ENCODE data around the gene PCSK1.
"Not testable (repeated sequence)": the region's sequence is repeated elsewhere in the genome, so short reads cannot be mapped to it uniquely, and the experiment has no call there.

The PCSK1 gene

DNA sequence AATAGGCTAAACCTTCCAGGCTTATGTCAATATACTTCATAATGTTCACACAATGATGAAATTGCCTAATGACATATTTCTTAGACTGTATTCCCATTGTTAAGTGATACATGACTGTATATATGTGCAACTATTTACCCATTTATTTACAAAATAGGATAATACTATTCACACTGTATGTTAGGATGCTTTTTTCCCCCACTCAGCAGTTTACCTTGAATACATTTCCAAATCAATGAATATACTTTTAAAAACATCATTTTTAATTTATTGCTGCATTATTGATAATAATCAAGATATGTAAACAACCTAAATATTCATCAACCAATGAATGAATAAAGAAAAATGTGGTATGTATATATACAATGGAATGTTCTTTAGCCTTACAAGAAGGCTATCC, 55.5 kb downstream of the PCSK1 start:
- no peak overlapping the region for H3K27ac ChIP-seq (ENCODE audit: low read depth, low read length)

DNA sequence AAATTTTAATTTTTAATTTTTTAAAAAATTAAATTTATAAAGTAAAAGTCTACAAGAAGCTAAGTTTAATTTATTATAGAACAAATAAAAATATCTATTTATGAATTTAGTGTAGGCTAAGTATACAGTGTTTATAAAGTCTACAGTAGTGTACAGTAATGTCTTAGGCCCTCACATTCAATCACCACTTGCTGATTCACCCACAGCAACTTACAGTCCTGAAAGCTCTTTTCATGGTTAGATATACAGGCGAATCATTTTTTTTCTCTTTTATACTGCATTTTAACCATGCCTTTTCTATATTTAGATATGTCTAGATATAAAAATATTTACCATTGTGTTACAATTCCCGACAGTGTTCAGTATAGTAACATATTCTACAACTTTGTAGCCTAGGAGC, 55.9 kb downstream of the PCSK1 start:
- no peak overlapping the region for H3K9ac ChIP-seq (ENCODE audit: low read depth in 1 of 2, low read length in 2 of 2)
- H3K9me3 ChIP-seq (ENCODE audit: control insufficient read depth in 1 of 2, low read length in 2 of 2) = no peaks in the 10 kb centered on the region
- peaks cover 0 to 3% of the 10 kb centered on the region in 2 donors for H3K27me3 ChIP-seq (ENCODE audit: control insufficient read depth in 1 of 2, insufficient read depth in 2 of 2, low read length in 2 of 2)
- no peak overlapping the region for H3K4me3 ChIP-seq (ENCODE audit: low read depth in 1 of 2, low read length in 2 of 2)
- H3K27ac ChIP-seq (ENCODE audit: low read depth, low read length) = no peak overlapping the region
- H3K4me1 ChIP-seq (ENCODE audit: control insufficient read depth in 1 of 2, insufficient read depth in 2 of 2, low read length in 2 of 2) = no peaks in the 10 kb centered on the region
- H3K36me3 ChIP-seq (ENCODE audit: control insufficient read depth in 1 of 2, insufficient read depth in 2 of 2, low read length in 2 of 2) = no peaks in the 10 kb centered on the region

More for the DNA sequence above, 55.5 kb downstream of the PCSK1 start:
- Histone ChIP-seq H3K4me3 (ENCODE audit: low read depth in 1 of 2, low read length in 2 of 2) (no peak overlapping the region), H3K36me3 (ENCODE audit: control insufficient read depth in 1 of 2, insufficient read depth in 2 of 2, low read length in 2 of 2) (no peaks in the 10 kb centered on the region), H3K4me1 (ENCODE audit: control insufficient read depth in 1 of 2, insufficient read depth in 2 of 2, low read length in 2 of 2) (no peaks in the 10 kb centered on the region), H3K9ac (ENCODE audit: low read depth in 1 of 2, low read length in 2 of 2) (no peak overlapping the region), H3K9me3 (ENCODE audit: control insufficient read depth in 1 of 2, low read length in 2 of 2) (no peaks in the 10 kb centered on the region), H3K27me3 (ENCODE audit: control insufficient read depth in 1 of 2, insufficient read depth in 2 of 2, low read length in 2 of 2) (peaks cover 0 to 3% of the 10 kb centered on the region in 2 donors)

GRCh38 chr5:96374653-96375052, 58.4 kb downstream of the PCSK1 start:
- Histone ChIP-seq H3K4me3 (ENCODE audit: low read depth in 1 of 2, low read length in 2 of 2) (no peak overlapping the region), H3K9ac (ENCODE audit: low read depth in 1 of 2, low read length in 2 of 2) (no peak overlapping the region), H3K9me3 (ENCODE audit: control insufficient read depth in 1 of 2, low read length in 2 of 2) (no peaks in the 10 kb centered on the region), H3K36me3 (ENCODE audit: control insufficient read depth in 1 of 2, insufficient read depth in 2 of 2, low read length in 2 of 2) (no peaks in the 10 kb centered on the region), H3K4me1 (ENCODE audit: control insufficient read depth in 1 of 2, insufficient read depth in 2 of 2, low read length in 2 of 2) (no peaks in the 10 kb centered on the region), H3K27me3 (ENCODE audit: control insufficient read depth in 1 of 2, insufficient read depth in 2 of 2, low read length in 2 of 2) (no peaks in the 10 kb centered on the region), H3K27ac (ENCODE audit: low read depth, low read length) (no peak overlapping the region)

DNA sequence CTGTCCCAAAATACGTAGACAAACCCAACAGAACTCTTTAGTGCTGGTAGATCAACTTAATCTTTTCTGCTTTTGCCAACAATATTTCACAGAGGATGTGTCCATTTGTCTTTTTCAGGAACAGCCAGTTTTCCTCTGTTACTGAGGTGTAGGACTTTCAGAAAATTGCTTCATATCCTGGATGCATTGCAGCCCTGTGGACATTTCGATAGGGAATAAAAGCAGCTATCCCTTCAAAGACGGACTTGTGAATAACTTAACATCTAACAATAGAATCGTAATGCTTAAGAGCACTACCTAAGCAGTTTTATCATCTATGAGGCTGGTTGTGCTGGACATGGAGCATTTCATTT, 59.7 kb downstream of the PCSK1 start:
- H3K4me3 ChIP-seq (ENCODE audit: low read depth in 1 of 2, low read length in 2 of 2) = no peak overlapping the region
- no peaks in the 10 kb centered on the region for H3K27me3 ChIP-seq (ENCODE audit: control insufficient read depth in 1 of 2, insufficient read depth in 2 of 2, low read length in 2 of 2)
- no peaks in the 10 kb centered on the region for H3K4me1 ChIP-seq (ENCODE audit: control insufficient read depth in 1 of 2, insufficient read depth in 2 of 2, low read length in 2 of 2)
- no peaks in the 10 kb centered on the region for H3K36me3 ChIP-seq (ENCODE audit: control insufficient read depth in 1 of 2, insufficient read depth in 2 of 2, low read length in 2 of 2)
- no peaks in the 10 kb centered on the region for H3K9me3 ChIP-seq (ENCODE audit: control insufficient read depth in 1 of 2, low read length in 2 of 2)
- no peak overlapping the region for H3K27ac ChIP-seq (ENCODE audit: low read depth, low read length)
- no peak overlapping the region for H3K9ac ChIP-seq (ENCODE audit: low read depth in 1 of 2, low read length in 2 of 2)

GRCh38 chr5:96372726-96373380, 60.2 kb downstream of the PCSK1 start:
- Histone ChIP-seq H3K9ac (ENCODE audit: low read depth in 1 of 2, low read length in 2 of 2) (no peak overlapping the region), H3K36me3 (ENCODE audit: control insufficient read depth in 1 of 2, insufficient read depth in 2 of 2, low read length in 2 of 2) (no peaks in the 10 kb centered on the region), H3K9me3 (ENCODE audit: control insufficient read depth in 1 of 2, low read length in 2 of 2) (no peaks in the 10 kb centered on the region), H3K27ac (ENCODE audit: low read depth, low read length) (no peak overlapping the region), H3K4me3 (ENCODE audit: low read depth in 1 of 2, low read length in 2 of 2) (no peak overlapping the region), H3K4me1 (ENCODE audit: control insufficient read depth in 1 of 2, insufficient read depth in 2 of 2, low read length in 2 of 2) (no peaks in the 10 kb centered on the region), H3K27me3 (ENCODE audit: control insufficient read depth in 1 of 2, insufficient read depth in 2 of 2, low read length in 2 of 2) (no peaks in the 10 kb centered on the region)

DNA sequence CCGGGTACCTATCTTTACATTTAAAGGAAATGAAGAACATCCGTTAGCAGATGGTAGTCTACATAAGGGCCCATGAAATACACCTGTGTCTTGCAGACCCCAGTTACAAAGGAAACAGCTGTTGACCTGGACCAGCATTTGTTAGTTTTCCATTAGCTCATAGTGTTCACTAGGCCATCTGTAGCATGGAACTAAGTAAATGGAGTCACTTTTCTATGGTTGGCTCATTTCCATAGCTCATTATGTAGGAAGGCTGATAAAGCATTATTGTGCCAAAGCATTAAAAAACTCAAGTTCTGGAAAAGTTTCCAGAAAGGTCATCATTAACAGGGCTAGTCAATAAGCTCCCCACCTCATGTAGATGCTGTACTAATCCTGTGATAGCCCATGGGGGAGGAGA, 62.1 kb downstream of the PCSK1 start:
- Histone ChIP-seq H3K36me3 (ENCODE audit: control insufficient read depth in 1 of 2, insufficient read depth in 2 of 2, low read length in 2 of 2) (no peaks in the 10 kb centered on the region), H3K27ac (ENCODE audit: low read depth, low read length) (no peak overlapping the region), H3K9ac (ENCODE audit: low read depth in 1 of 2, low read length in 2 of 2) (no peak overlapping the region), H3K9me3 (ENCODE audit: control insufficient read depth in 1 of 2, low read length in 2 of 2) (no peaks in the 10 kb centered on the region), H3K27me3 (ENCODE audit: control insufficient read depth in 1 of 2, insufficient read depth in 2 of 2, low read length in 2 of 2) (no peaks in the 10 kb centered on the region), H3K4me3 (ENCODE audit: low read depth in 1 of 2, low read length in 2 of 2) (no peak overlapping the region), H3K4me1 (ENCODE audit: control insufficient read depth in 1 of 2, insufficient read depth in 2 of 2, low read length in 2 of 2) (no peaks in the 10 kb centered on the region)

- not testable (repeated sequence) for H3K27me3 ChIP-seq (ENCODE audit: control insufficient read depth in 1 of 2, insufficient read depth in 2 of 2, low read length in 2 of 2); H3K9ac ChIP-seq (ENCODE audit: low read depth in 1 of 2, low read length in 2 of 2); H3K4me3 ChIP-seq (ENCODE audit: low read depth in 1 of 2, low read length in 2 of 2)
Observed at GRCh38 chr5:96367337-96367736, 65.7 kb downstream of the PCSK1 start.

GRCh38 chr5:96354237-96354636, 78.8 kb downstream of the PCSK1 start:
- H3K9ac ChIP-seq (ENCODE audit: low read depth in 1 of 2, low read length in 2 of 2) = no peak overlapping the region
- H3K4me1 ChIP-seq (ENCODE audit: control insufficient read depth in 1 of 2, insufficient read depth in 2 of 2, low read length in 2 of 2) = no peaks in the 10 kb centered on the region
- H3K36me3 ChIP-seq (ENCODE audit: control insufficient read depth in 1 of 2, insufficient read depth in 2 of 2, low read length in 2 of 2) = no peaks in the 10 kb centered on the region
- no peaks in the 10 kb centered on the region for H3K9me3 ChIP-seq (ENCODE audit: control insufficient read depth in 1 of 2, low read length in 2 of 2)
- H3K27me3 ChIP-seq (ENCODE audit: control insufficient read depth in 1 of 2, insufficient read depth in 2 of 2, low read length in 2 of 2) = no peaks in the 10 kb centered on the region
- no peak overlapping the region for H3K4me3 ChIP-seq (ENCODE audit: low read depth in 1 of 2, low read length in 2 of 2)
- H3K27ac ChIP-seq (ENCODE audit: low read depth, low read length) = no peak overlapping the region

More at GRCh38 chr5:96367337-96367736, 65.7 kb downstream of the PCSK1 start:
- H3K4me1 ChIP-seq (ENCODE audit: control insufficient read depth in 1 of 2, insufficient read depth in 2 of 2, low read length in 2 of 2); H3K27ac ChIP-seq (ENCODE audit: low read depth, low read length); H3K9me3 ChIP-seq (ENCODE audit: control insufficient read depth in 1 of 2, low read length in 2 of 2); H3K36me3 ChIP-seq (ENCODE audit: control insufficient read depth in 1 of 2, insufficient read depth in 2 of 2, low read length in 2 of 2): not testable (repeated sequence)

GRCh38 chr5:96353220-96353619, 79.8 kb downstream of the PCSK1 start:
- Histone ChIP-seq H3K27ac (ENCODE audit: low read depth, low read length) (no peak overlapping the region), H3K27me3 (ENCODE audit: control insufficient read depth in 1 of 2, insufficient read depth in 2 of 2, low read length in 2 of 2) (no peaks in the 10 kb centered on the region)

GRCh38 chr5:96350678-96351077, 82.4 kb downstream of the PCSK1 start:
- no peak overlapping the region for H3K4me3 ChIP-seq (ENCODE audit: low read depth in 1 of 2, low read length in 2 of 2)

More at GRCh38 chr5:96353220-96353619, 79.8 kb downstream of the PCSK1 start:
- Histone ChIP-seq H3K36me3 (ENCODE audit: control insufficient read depth in 1 of 2, insufficient read depth in 2 of 2, low read length in 2 of 2) (no peaks in the 10 kb centered on the region), H3K9me3 (ENCODE audit: control insufficient read depth in 1 of 2, low read length in 2 of 2) (no peaks in the 10 kb centered on the region), H3K9ac (ENCODE audit: low read depth in 1 of 2, low read length in 2 of 2) (no peak overlapping the region), H3K4me1 (ENCODE audit: control insufficient read depth in 1 of 2, insufficient read depth in 2 of 2, low read length in 2 of 2) (no peaks in the 10 kb centered on the region), H3K4me3 (ENCODE audit: low read depth in 1 of 2, low read length in 2 of 2) (no peak overlapping the region)

DNA sequence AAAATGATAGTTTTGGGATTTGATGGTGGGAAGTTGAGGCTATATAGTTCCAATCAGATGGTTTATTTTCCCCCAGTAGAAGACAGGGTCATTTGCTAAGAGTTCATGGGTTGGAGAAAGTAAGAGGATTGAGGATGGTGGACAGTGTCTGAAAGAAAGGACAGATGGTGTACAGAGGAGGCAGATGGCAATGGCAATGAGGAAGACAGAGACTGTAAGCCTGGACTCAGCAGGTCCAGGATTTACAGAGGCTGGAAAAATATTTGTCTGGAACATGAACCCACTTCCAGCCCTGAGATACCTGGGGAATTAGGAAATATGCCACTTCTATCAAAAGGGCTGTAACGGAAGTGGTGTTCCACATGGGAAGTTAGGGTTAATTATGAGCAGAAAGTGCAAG, 84.5 kb downstream of the PCSK1 start:
- Histone ChIP-seq H3K27ac (ENCODE audit: low read depth, low read length) (no peak overlapping the region), H3K4me3 (ENCODE audit: low read depth in 1 of 2, low read length in 2 of 2) (no peak overlapping the region), H3K9me3 (ENCODE audit: control insufficient read depth in 1 of 2, low read length in 2 of 2) (no peaks in the 10 kb centered on the region), H3K9ac (ENCODE audit: low read depth in 1 of 2, low read length in 2 of 2) (no peak overlapping the region), H3K4me1 (ENCODE audit: control insufficient read depth in 1 of 2, insufficient read depth in 2 of 2, low read length in 2 of 2) (no peaks in the 10 kb centered on the region), H3K27me3 (ENCODE audit: control insufficient read depth in 1 of 2, insufficient read depth in 2 of 2, low read length in 2 of 2) (no peaks in the 10 kb centered on the region), H3K36me3 (ENCODE audit: control insufficient read depth in 1 of 2, insufficient read depth in 2 of 2, low read length in 2 of 2) (no peaks in the 10 kb centered on the region)

More at GRCh38 chr5:96350678-96351077, 82.4 kb downstream of the PCSK1 start:
- H3K9ac ChIP-seq (ENCODE audit: low read depth in 1 of 2, low read length in 2 of 2) = no peak overlapping the region
- no peaks in the 10 kb centered on the region for H3K27me3 ChIP-seq (ENCODE audit: control insufficient read depth in 1 of 2, insufficient read depth in 2 of 2, low read length in 2 of 2)
- H3K36me3 ChIP-seq (ENCODE audit: control insufficient read depth in 1 of 2, insufficient read depth in 2 of 2, low read length in 2 of 2) = no peaks in the 10 kb centered on the region
- H3K27ac ChIP-seq (ENCODE audit: low read depth, low read length) = no peak overlapping the region
- H3K4me1 ChIP-seq (ENCODE audit: control insufficient read depth in 1 of 2, insufficient read depth in 2 of 2, low read length in 2 of 2) = no peaks in the 10 kb centered on the region
- no peaks in the 10 kb centered on the region for H3K9me3 ChIP-seq (ENCODE audit: control insufficient read depth in 1 of 2, low read length in 2 of 2)
